Measurements from ENCODE around the gene CLEC1B.

CLEC1B gene

GRCh38 chr12:9961901-9962300 is 37.0 kb downstream of the CLEC1B start:
- Histone ChIP-seq H3K4me2 (ENCODE audit: low read depth, low read length) (no peak overlapping the region), H2AFZ (ENCODE audit: low read length) (no peak overlapping the region), H3K27me3 (replicated peaks; ENCODE audit: insufficient read depth, low read length) (no peaks in the 10 kb centered on the region), H3K9ac (ENCODE audit: low read length) (no peak overlapping the region), H3K4me1 (ENCODE audit: low read length) (peaks cover 24% of the 10 kb centered on the region), H3K27ac (ENCODE audit: low read length) (no peak overlapping the region), H3K79me2 (ENCODE audit: low read length) (no peaks in the 10 kb centered on the region), H3K9me2 (replicated peaks; ENCODE audit: insufficient read depth, low read length) (no peaks in the 10 kb centered on the region), H3K4me3 (ENCODE audit: low read length) (no peak overlapping the region), H3K9me3 (replicated peaks; ENCODE audit: insufficient read depth, low read length) (no peaks in the 10 kb centered on the region), H3K36me3 (replicated peaks; ENCODE audit: insufficient read depth, low read length) (no peaks in the 10 kb centered on the region), H3F3A (ENCODE audit: insufficient read depth, low read length) (peaks cover 13% of the 10 kb centered on the region), H4K20me1 (ENCODE audit: insufficient read depth, low read length) (no peaks in the 10 kb centered on the region)
- DNase-seq: no peak
- TF ChIP-seq CTCF (IDR thresholded peaks at IDR 0.05; ENCODE audit: low read length): no peak
- TF ChIP-seq EZH2phosphoT487 (IDR thresholded peaks at IDR 0.05; ENCODE audit: low read length): no peak
- no peak for TF ChIP-seq EZH2 (optimal IDR thresholded peaks at IDR 0.05; ENCODE audit: low read depth, low read length)

DNA sequence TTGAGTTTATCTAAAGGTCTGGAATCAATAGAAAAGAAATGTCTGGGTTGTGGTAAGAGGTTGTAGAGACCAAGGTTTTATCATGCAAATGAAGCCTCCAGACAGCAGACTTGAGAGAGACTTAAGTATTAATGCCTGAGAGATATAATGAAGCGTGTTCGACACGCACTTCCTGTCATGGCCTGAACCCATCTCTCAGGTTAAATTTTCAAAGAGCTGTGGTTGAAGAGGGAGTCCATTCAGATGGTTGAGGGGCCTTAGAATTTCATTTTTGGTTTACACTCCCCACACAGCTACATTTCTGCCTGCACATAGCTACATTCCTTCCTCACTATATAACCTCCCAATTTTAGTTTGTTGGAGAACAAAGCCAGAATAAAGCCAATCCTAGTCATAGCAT is 37.8 kb downstream of the CLEC1B start:
- Histone ChIP-seq H3K4me3 (ENCODE audit: low read length) (no peak overlapping the region), H3K9me3 (replicated peaks; ENCODE audit: insufficient read depth, low read length) (no peaks in the 10 kb centered on the region), H2AFZ (ENCODE audit: low read length) (no peak overlapping the region), H3K27me3 (replicated peaks; ENCODE audit: insufficient read depth, low read length) (no peaks in the 10 kb centered on the region), H3K4me1 (ENCODE audit: low read length) (peaks cover 24% of the 10 kb centered on the region), H3K79me2 (ENCODE audit: low read length) (no peaks in the 10 kb centered on the region), H4K20me1 (ENCODE audit: insufficient read depth, low read length) (no peaks in the 10 kb centered on the region), H3F3A (ENCODE audit: insufficient read depth, low read length) (peaks cover 13% of the 10 kb centered on the region), H3K9me2 (replicated peaks; ENCODE audit: insufficient read depth, low read length) (no peaks in the 10 kb centered on the region), H3K36me3 (replicated peaks; ENCODE audit: insufficient read depth, low read length) (no peaks in the 10 kb centered on the region), H3K9ac (ENCODE audit: low read length) (no peak overlapping the region), H3K4me2 (ENCODE audit: low read depth, low read length) (peak overlapping the region; percentile 19; the same call in 1 of the 2 replicates), H3K27ac (ENCODE audit: low read length) (no peak overlapping the region)
- no peak for TF ChIP-seq EZH2 (optimal IDR thresholded peaks at IDR 0.05; ENCODE audit: low read depth, low read length)
- no peak for TF ChIP-seq CTCF (IDR thresholded peaks at IDR 0.05; ENCODE audit: low read length)
- no peak for TF ChIP-seq EZH2phosphoT487 (IDR thresholded peaks at IDR 0.05; ENCODE audit: low read length)
- DNase-seq: no peak

DNA sequence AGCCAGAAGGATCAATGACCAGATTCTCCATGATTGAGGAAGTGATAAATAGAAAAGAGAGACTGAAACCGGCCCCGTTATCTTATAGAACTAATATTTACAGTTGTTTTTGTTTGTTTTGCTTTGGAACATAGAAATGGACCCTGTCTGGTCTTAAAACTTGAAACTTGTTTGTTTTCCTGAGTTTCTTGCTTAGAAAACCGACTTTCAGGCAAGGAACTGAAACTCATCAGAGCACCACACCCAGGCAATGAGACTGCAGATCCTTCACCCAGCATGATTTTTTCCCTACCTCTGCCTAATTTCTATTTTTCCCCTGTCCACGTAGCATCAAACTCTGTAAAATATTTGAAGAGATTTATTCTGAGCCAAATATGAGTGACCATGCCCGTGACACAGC is 38.3 kb downstream of the CLEC1B start:
- no peak for TF ChIP-seq EZH2phosphoT487 (IDR thresholded peaks at IDR 0.05; ENCODE audit: low read length)
- TF ChIP-seq CTCF (IDR thresholded peaks at IDR 0.05; ENCODE audit: low read length): no peak
- Histone ChIP-seq H3K36me3 (replicated peaks; ENCODE audit: insufficient read depth, low read length) (no peaks in the 10 kb centered on the region), H3K27me3 (replicated peaks; ENCODE audit: insufficient read depth, low read length) (no peaks in the 10 kb centered on the region), H3F3A (ENCODE audit: insufficient read depth, low read length) (peaks cover 13% of the 10 kb centered on the region), H3K4me2 (ENCODE audit: low read depth, low read length) (peak overlapping the region; percentile 19; the same call in 1 of the 2 replicates), H3K79me2 (ENCODE audit: low read length) (no peaks in the 10 kb centered on the region), H3K9me2 (replicated peaks; ENCODE audit: insufficient read depth, low read length) (no peaks in the 10 kb centered on the region), H3K4me3 (ENCODE audit: low read length) (no peak overlapping the region), H3K9ac (ENCODE audit: low read length) (no peak overlapping the region), H4K20me1 (ENCODE audit: insufficient read depth, low read length) (no peaks in the 10 kb centered on the region), H3K9me3 (replicated peaks; ENCODE audit: insufficient read depth, low read length) (no peaks in the 10 kb centered on the region), H2AFZ (ENCODE audit: low read length) (no peak overlapping the region), H3K27ac (ENCODE audit: low read length) (no peak overlapping the region), H3K4me1 (ENCODE audit: low read length) (peaks cover 24% of the 10 kb centered on the region)
- no peak for DNase-seq
